ENCODE results near the gene DGKK. TPM values are rescaled to one million over a fixed set of nuclear protein-coding genes. Genes with fewer than 3 reads are reported as not detected.

Gene DGKK, protein sequence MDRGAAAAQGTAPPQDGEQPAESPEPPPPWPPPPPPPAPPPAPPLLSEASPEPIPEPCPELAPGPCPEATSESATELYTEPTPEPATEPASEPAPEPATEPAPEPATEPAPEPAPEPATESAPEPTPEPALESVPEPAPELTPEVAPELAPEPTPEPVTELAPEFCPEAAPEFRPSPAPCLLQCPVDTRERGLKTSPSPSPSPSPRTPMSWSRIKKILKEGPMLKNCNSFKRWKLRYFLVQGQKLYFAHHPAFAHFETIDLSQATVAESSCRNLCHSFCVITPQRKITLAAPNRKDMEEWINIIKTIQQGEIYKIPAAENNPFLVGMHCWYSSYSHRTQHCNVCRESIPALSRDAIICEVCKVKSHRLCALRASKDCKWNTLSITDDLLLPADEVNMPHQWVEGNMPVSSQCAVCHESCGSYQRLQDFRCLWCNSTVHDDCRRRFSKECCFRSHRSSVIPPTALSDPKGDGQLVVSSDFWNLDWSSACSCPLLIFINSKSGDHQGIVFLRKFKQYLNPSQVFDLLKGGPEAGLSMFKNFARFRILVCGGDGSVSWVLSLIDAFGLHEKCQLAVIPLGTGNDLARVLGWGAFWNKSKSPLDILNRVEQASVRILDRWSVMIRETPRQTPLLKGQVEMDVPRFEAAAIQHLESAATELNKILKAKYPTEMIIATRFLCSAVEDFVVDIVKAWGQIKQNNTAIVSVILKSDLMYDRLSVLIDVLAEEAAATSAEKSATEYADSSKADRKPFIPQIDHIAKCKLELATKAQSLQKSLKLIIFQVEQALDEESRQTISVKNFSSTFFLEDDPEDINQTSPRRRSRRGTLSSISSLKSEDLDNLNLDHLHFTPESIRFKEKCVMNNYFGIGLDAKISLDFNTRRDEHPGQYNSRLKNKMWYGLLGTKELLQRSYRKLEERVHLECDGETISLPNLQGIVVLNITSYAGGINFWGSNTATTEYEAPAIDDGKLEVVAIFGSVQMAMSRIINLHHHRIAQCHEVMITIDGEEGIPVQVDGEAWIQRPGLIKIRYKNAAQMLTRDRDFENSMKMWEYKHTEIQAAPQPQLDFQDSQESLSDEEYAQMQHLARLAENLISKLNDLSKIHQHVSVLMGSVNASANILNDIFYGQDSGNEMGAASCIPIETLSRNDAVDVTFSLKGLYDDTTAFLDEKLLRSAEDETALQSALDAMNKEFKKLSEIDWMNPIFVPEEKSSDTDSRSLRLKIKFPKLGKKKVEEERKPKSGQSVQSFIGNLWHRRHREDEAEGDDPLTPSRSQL
- polyA plus RNA-seq (2013, experiment 1 of 2) = 0.79 TPM
- polyA plus RNA-seq (2013, experiment 2 of 2) = 0.81 TPM

DNA sequence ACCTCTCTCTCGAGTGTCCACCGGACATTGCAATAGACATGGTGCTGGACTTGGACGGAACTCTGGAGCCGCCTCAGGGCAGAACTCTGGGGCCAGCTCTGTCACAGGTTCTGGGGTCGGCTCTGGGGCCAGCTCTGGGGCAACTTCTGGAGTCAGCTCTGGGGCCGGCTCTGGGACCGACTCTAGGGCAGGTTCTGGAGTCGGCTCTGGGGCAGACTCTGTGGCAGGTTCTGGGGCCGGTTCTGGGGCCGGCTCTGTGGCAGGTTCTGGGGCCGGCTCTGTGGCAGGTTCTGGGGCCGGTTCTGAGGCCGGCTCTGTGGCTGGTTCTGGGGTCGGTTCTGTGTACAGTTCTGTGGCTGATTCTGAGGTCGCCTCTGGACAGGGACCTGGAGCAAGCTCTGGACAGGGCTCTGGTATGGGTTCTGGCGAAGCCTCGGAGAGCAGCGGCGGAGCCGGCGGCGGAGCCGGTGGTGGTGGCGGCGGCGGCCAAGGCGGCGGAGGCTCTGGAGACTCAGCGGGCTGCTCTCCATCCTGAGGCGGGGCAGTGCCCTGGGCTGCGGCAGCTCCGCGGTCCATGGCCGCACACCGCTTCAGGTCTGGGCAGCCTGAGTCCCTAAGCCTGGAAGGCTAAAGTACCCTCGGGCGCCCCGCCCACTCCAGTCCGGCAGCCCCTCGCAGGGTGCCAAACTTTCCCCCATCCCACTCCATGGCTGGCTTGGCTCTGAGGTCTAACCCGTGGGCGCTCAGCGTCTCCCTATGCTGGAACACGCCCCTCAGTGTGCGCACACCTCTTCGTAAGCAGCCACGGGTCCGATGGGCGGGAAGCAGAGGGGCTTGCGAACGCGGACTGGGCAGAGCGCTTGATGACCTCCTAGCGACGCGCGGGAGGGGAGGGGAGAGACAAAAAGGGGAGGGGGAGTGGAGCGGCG, at the start of gene DGKK:
Gene DGKK, minus strand, starts transcription at position 723 of the 929 bp plus-strand sequence. Its CDS starts 147 bp downstream, at position 576.
- Histone ChIP-seq H3K4me2 (ENCODE audit: low read length) (peak within 1 kb of the TSS; percentile 50), H3K79me2 (ENCODE audit: control insufficient read depth, insufficient read depth, low read length) (no peaks in the 10 kb centered on the region), H4K8ac (ENCODE audit: low read depth, low read length) (no peak within 1 kb of the TSS), H3K23ac (ENCODE audit: low read length) (no peak within 1 kb of the TSS), H2BK120ac (ENCODE audit: low read depth, low read length) (no peak within 1 kb of the TSS), H3K27ac (ENCODE audit: low read depth, low read length) (no peak within 1 kb of the TSS), H2BK5ac (ENCODE audit: low read length) (no peak within 1 kb of the TSS), H3K79me1 (ENCODE audit: low read length) (no peaks in the 10 kb centered on the region), H2AK5ac (ENCODE audit: low read length) (no peak within 1 kb of the TSS), H3K18ac (ENCODE audit: low read length) (no peak within 1 kb of the TSS), H3K27me3 (ENCODE audit: insufficient read depth, low read length, poor library complexity) (peaks cover 12% of the 10 kb centered on the region), H3K4ac (ENCODE audit: low read depth, low read length) (no peak within 1 kb of the TSS), H3K4me3 (ENCODE audit: low read length) (peak within 1 kb of the TSS; percentile 23), H3K56ac (ENCODE audit: low read length) (peak within 1 kb of the TSS; percentile 73), H3K36me3 (ENCODE audit: control insufficient read depth, insufficient read depth, low read length) (no peaks in the 10 kb centered on the region), H4K5ac (ENCODE audit: low read length) (no peak within 1 kb of the TSS), H2BK15ac (replicated peaks; ENCODE audit: low read depth) (no peak within 1 kb of the TSS), H3K4me1 (ENCODE audit: control insufficient read depth, low read depth, low read length) (peaks cover 2% of the 10 kb centered on the region), H3K9ac (ENCODE audit: low read length) (no peak within 1 kb of the TSS)
- WGBS (ENCODE audit: extremely low coverage, insufficient coverage, low lambda C conversion rate) = no CpG with 5 or more reads among the region's 59 CpGs
- DNase-seq = peak; percentile 89

- Histone ChIP-seq H3K4ac (ENCODE audit: low read depth, low read length) (no peak overlapping the region), H2BK120ac (ENCODE audit: low read depth, low read length) (no peak overlapping the region), H3K9ac (ENCODE audit: low read length) (no peak overlapping the region), H3K36me3 (ENCODE audit: control insufficient read depth, insufficient read depth, low read length) (no peaks in the 10 kb centered on the region), H3K27ac (ENCODE audit: low read depth, low read length) (no peak overlapping the region), H3K4me3 (ENCODE audit: low read length) (no peak overlapping the region), H3K4me1 (ENCODE audit: control insufficient read depth, low read depth, low read length) (no peaks in the 10 kb centered on the region), H2AK5ac (ENCODE audit: low read length) (no peak overlapping the region), H3K27me3 (ENCODE audit: insufficient read depth, low read length, poor library complexity) (no peaks in the 10 kb centered on the region), H3K56ac (ENCODE audit: low read length) (no peak overlapping the region), H3K18ac (ENCODE audit: low read length) (no peak overlapping the region), H2BK5ac (ENCODE audit: low read length) (no peak overlapping the region), H3K79me1 (ENCODE audit: low read length) (no peaks in the 10 kb centered on the region), H3K23ac (ENCODE audit: low read length) (no peak overlapping the region), H4K5ac (ENCODE audit: low read length) (no peak overlapping the region), H3K4me2 (ENCODE audit: low read length) (no peak overlapping the region), H2BK15ac (replicated peaks; ENCODE audit: low read depth) (no peak overlapping the region), H3K79me2 (ENCODE audit: control insufficient read depth, insufficient read depth, low read length) (no peaks in the 10 kb centered on the region), H4K8ac (ENCODE audit: low read depth, low read length) (no peak overlapping the region)
- no CpG with 5 or more reads among the region's 7 CpGs for WGBS (ENCODE audit: extremely low coverage, insufficient coverage, low lambda C conversion rate)
- DNase-seq = no peak
Observed at GRCh38 chrX:50514811-50515210, 44.2 kb upstream of the DGKK start.

DNA sequence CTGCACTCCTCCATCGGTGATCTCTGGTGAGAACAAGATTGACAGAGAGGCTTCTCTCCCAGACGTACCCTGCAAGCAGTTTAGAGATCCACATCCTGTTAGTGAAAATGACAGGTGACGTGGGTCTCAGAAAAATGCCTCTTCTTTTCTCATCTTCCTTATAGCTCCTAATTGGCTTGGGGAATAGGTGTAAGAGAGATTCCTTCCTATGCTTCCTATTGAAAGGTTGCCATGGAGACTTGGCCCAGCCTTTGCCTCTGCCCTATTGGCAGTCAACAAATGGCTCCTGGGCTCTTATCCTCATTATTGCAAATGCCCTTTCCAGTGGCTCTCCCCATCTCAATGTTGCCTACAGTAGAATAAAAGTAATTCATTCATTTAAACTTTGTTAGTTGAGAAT, 26.5 kb upstream of the DGKK start:
- Histone ChIP-seq H2BK15ac (replicated peaks; ENCODE audit: low read depth) (no peak overlapping the region), H3K36me3 (ENCODE audit: control insufficient read depth, insufficient read depth, low read length) (no peaks in the 10 kb centered on the region), H3K4me2 (ENCODE audit: low read length) (no peak overlapping the region), H2AK5ac (ENCODE audit: low read length) (no peak overlapping the region), H2BK5ac (ENCODE audit: low read length) (no peak overlapping the region), H3K79me2 (ENCODE audit: control insufficient read depth, insufficient read depth, low read length) (no peaks in the 10 kb centered on the region), H3K4me1 (ENCODE audit: control insufficient read depth, low read depth, low read length) (no peaks in the 10 kb centered on the region), H3K79me1 (ENCODE audit: low read length) (no peaks in the 10 kb centered on the region), H2BK120ac (ENCODE audit: low read depth, low read length) (no peak overlapping the region), H3K56ac (ENCODE audit: low read length) (no peak overlapping the region), H3K4ac (ENCODE audit: low read depth, low read length) (no peak overlapping the region), H3K4me3 (ENCODE audit: low read length) (no peak overlapping the region), H4K5ac (ENCODE audit: low read length) (no peak overlapping the region), H4K8ac (ENCODE audit: low read depth, low read length) (no peak overlapping the region), H3K27me3 (ENCODE audit: insufficient read depth, low read length, poor library complexity) (no peaks in the 10 kb centered on the region), H3K23ac (ENCODE audit: low read length) (no peak overlapping the region), H3K9ac (ENCODE audit: low read length) (no peak overlapping the region), H3K27ac (ENCODE audit: low read depth, low read length) (no peak overlapping the region), H3K18ac (ENCODE audit: low read length) (no peak overlapping the region)
- DNase-seq = peak; percentile 18
- WGBS (ENCODE audit: extremely low coverage, insufficient coverage, low lambda C conversion rate) = no CpG with 5 or more reads among the region's 3 CpGs

- Histone ChIP-seq H3K4ac (ENCODE audit: low read depth, low read length) (no peak overlapping the region), H3K18ac (ENCODE audit: low read length) (no peak overlapping the region), H4K5ac (ENCODE audit: low read length) (no peak overlapping the region), H3K4me3 (ENCODE audit: low read length) (no peak overlapping the region), H3K27me3 (ENCODE audit: insufficient read depth, low read length, poor library complexity) (no peaks in the 10 kb centered on the region), H3K23ac (ENCODE audit: low read length) (no peak overlapping the region), H3K56ac (ENCODE audit: low read length) (no peak overlapping the region), H3K36me3 (ENCODE audit: control insufficient read depth, insufficient read depth, low read length) (no peaks in the 10 kb centered on the region), H3K9ac (ENCODE audit: low read length) (no peak overlapping the region), H3K4me2 (ENCODE audit: low read length) (no peak overlapping the region), H3K79me2 (ENCODE audit: control insufficient read depth, insufficient read depth, low read length) (no peaks in the 10 kb centered on the region), H4K8ac (ENCODE audit: low read depth, low read length) (no peak overlapping the region), H2BK5ac (ENCODE audit: low read length) (no peak overlapping the region), H3K27ac (ENCODE audit: low read depth, low read length) (no peak overlapping the region), H2BK15ac (replicated peaks; ENCODE audit: low read depth) (no peak overlapping the region), H2BK120ac (ENCODE audit: low read depth, low read length) (no peak overlapping the region), H2AK5ac (ENCODE audit: low read length) (no peak overlapping the region), H3K4me1 (ENCODE audit: control insufficient read depth, low read depth, low read length) (no peaks in the 10 kb centered on the region), H3K79me1 (ENCODE audit: low read length) (no peaks in the 10 kb centered on the region)
- WGBS (ENCODE audit: extremely low coverage, insufficient coverage, low lambda C conversion rate) = no CpG with 5 or more reads among the region's 1 CpG
- no peak for DNase-seq
Observed at GRCh38 chrX:50495616-50496015, 25.0 kb upstream of the DGKK start.

GRCh38 chrX:50492720-50493119, 22.1 kb upstream of the DGKK start:
- no peak overlapping the region for H3K18ac ChIP-seq (ENCODE audit: low read length)
- H3K79me1 ChIP-seq (ENCODE audit: low read length) = no peaks in the 10 kb centered on the region
- no peaks in the 10 kb centered on the region for H3K4me1 ChIP-seq (ENCODE audit: control insufficient read depth, low read depth, low read length)
- H3K56ac ChIP-seq (ENCODE audit: low read length) = no peak overlapping the region
- H3K27ac ChIP-seq (ENCODE audit: low read depth, low read length) = no peak overlapping the region
- H2BK120ac ChIP-seq (ENCODE audit: low read depth, low read length) = no peak overlapping the region
- DNase-seq = no peak
- no peak overlapping the region for H3K9ac ChIP-seq (ENCODE audit: low read length)
- no peak overlapping the region for H3K4me3 ChIP-seq (ENCODE audit: low read length)
- no peak overlapping the region for H2AK5ac ChIP-seq (ENCODE audit: low read length)
- no peaks in the 10 kb centered on the region for H3K27me3 ChIP-seq (ENCODE audit: insufficient read depth, low read length, poor library complexity)
- H3K23ac ChIP-seq (ENCODE audit: low read length) = no peak overlapping the region
- WGBS (ENCODE audit: extremely low coverage, insufficient coverage, low lambda C conversion rate) = no CpG with 5 or more reads among the region's 2 CpGs
- no peak overlapping the region for H2BK5ac ChIP-seq (ENCODE audit: low read length)
- no peak overlapping the region for H3K4ac ChIP-seq (ENCODE audit: low read depth, low read length)
- no peak overlapping the region for H4K8ac ChIP-seq (ENCODE audit: low read depth, low read length)
- H2BK15ac ChIP-seq (replicated peaks; ENCODE audit: low read depth) = no peak overlapping the region
- no peaks in the 10 kb centered on the region for H3K36me3 ChIP-seq (ENCODE audit: control insufficient read depth, insufficient read depth, low read length)
- H3K79me2 ChIP-seq (ENCODE audit: control insufficient read depth, insufficient read depth, low read length) = no peaks in the 10 kb centered on the region
- H3K4me2 ChIP-seq (ENCODE audit: low read length) = no peak overlapping the region
- no peak overlapping the region for H4K5ac ChIP-seq (ENCODE audit: low read length)

All from mesendoderm (in vitro differentiated cells).